Measurements from ENCODE around the gene HMGN3.

The HMGN3 gene

GRCh38 chr6:79250107-79250514 lies 15.6 kb upstream of the HMGN3 start:
- H3K9me3 ChIP-seq (ENCODE audit: insufficient read depth, low read length), result no peaks in the 10 kb centered on the region
- no peaks in the 10 kb centered on the region for H3K9me2 ChIP-seq (replicated peaks; ENCODE audit: insufficient read depth, low read length)
- no peak overlapping the region for H3K4me3 ChIP-seq (ENCODE audit: insufficient read depth, low read length, poor library complexity, severe bottlenecking)
- H3K4me2 ChIP-seq (ENCODE audit: low read depth, low read length, poor library complexity, severe bottlenecking), result no peak overlapping the region
- TF ChIP-seq, protein P1, sequence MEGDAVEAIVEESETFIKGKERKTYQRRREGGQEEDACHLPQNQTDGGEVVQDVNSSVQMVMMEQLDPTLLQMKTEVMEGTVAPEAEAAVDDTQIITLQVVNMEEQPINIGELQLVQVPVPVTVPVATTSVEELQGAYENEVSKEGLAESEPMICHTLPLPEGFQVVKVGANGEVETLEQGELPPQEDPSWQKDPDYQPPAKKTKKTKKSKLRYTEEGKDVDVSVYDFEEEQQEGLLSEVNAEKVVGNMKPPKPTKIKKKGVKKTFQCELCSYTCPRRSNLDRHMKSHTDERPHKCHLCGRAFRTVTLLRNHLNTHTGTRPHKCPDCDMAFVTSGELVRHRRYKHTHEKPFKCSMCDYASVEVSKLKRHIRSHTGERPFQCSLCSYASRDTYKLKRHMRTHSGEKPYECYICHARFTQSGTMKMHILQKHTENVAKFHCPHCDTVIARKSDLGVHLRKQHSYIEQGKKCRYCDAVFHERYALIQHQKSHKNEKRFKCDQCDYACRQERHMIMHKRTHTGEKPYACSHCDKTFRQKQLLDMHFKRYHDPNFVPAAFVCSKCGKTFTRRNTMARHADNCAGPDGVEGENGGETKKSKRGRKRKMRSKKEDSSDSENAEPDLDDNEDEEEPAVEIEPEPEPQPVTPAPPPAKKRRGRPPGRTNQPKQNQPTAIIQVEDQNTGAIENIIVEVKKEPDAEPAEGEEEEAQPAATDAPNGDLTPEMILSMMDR (IDR thresholded peaks at IDR 0.05; ENCODE audit: insufficient read depth, low read length, poor library complexity, severe bottlenecking), result no peak
- TF ChIP-seq EZH2phosphoT487 (conservative IDR thresholded peaks at IDR 0.05; ENCODE audit: low read length), result no peak
- H3K36me3 ChIP-seq (ENCODE audit: low read length), result no peaks in the 10 kb centered on the region
- no peaks in the 10 kb centered on the region for H3F3A ChIP-seq (ENCODE audit: insufficient read depth)
- H2AFZ ChIP-seq (ENCODE audit: low read depth, low read length, severe bottlenecking), result no peak overlapping the region
- no peaks in the 10 kb centered on the region for H3K79me2 ChIP-seq (ENCODE audit: insufficient read depth, low read length)
- H4K20me1 ChIP-seq (ENCODE audit: low read depth, low read length), result no peaks in the 10 kb centered on the region
- no peak overlapping the region for H3K9ac ChIP-seq (ENCODE audit: low read length)
- no peak overlapping the region for H3K27ac ChIP-seq (ENCODE audit: low read depth, low read length)
- no peaks in the 10 kb centered on the region for H3K27me3 ChIP-seq (ENCODE audit: low read length)

DNA sequence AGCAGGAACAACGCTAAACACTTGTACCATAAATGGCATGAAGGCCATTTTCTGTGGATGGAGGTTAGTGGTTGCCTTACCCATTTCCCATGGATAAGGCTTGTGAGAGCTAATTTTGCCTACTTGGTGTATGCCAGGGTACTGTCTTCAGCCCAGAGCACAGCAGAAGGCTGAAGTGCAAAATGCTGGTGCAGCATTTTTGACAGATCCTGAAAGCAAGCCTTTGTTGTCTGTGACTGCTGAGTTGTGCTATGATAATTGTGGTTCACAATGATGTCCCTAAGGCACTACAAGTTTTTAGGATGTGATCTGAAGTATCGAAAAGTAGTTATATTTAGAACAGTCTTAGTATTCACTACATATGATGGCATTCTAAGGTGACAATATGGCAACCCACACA lies 14.7 kb upstream of the HMGN3 start:
- H3K4me3 ChIP-seq (ENCODE audit: insufficient read depth, low read length, poor library complexity, severe bottlenecking), result no peak overlapping the region
- H3K9me2 ChIP-seq (replicated peaks; ENCODE audit: insufficient read depth, low read length), result no peaks in the 10 kb centered on the region
- no peaks in the 10 kb centered on the region for H3F3A ChIP-seq (ENCODE audit: insufficient read depth)
- no peaks in the 10 kb centered on the region for H3K36me3 ChIP-seq (ENCODE audit: low read length)
- H3K27me3 ChIP-seq (ENCODE audit: low read length), result no peaks in the 10 kb centered on the region
- H3K9ac ChIP-seq (ENCODE audit: low read length), result no peak overlapping the region
- TF ChIP-seq, protein P1 (IDR thresholded peaks at IDR 0.05; ENCODE audit: insufficient read depth, low read length, poor library complexity, severe bottlenecking), result no peak
- TF ChIP-seq EZH2phosphoT487 (conservative IDR thresholded peaks at IDR 0.05; ENCODE audit: low read length), result no peak
- H3K9me3 ChIP-seq (ENCODE audit: insufficient read depth, low read length), result no peaks in the 10 kb centered on the region
- no peak overlapping the region for H2AFZ ChIP-seq (ENCODE audit: low read depth, low read length, severe bottlenecking)
- no peaks in the 10 kb centered on the region for H4K20me1 ChIP-seq (ENCODE audit: low read depth, low read length)
- H3K79me2 ChIP-seq (ENCODE audit: insufficient read depth, low read length), result no peaks in the 10 kb centered on the region
- no peak overlapping the region for H3K27ac ChIP-seq (ENCODE audit: low read depth, low read length)
- H3K4me2 ChIP-seq (ENCODE audit: low read depth, low read length, poor library complexity, severe bottlenecking), result no peak overlapping the region

DNA sequence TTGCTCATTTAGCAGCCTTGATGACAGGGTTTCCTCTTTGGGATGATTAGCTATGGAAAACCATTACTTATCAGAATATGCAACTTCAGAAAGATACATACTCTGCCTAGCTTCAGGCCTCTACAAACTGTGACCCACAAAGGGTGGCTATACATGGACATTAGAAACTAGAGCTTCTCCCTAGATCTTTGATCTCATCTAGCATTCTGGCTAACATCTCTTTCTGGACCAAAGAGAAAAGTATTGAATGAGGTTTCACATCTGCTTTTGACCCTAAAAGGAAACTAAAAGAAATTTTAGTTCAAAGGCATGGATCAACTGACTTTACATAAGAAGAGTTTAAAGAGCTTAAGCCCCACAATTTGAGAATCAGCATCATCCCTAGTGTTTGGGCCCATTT lies 12.4 kb upstream of the HMGN3 start:
- TF ChIP-seq, protein P1 (IDR thresholded peaks at IDR 0.05; ENCODE audit: insufficient read depth, low read length, poor library complexity, severe bottlenecking), result no peak
- TF ChIP-seq EZH2phosphoT487 (conservative IDR thresholded peaks at IDR 0.05; ENCODE audit: low read length), result no peak
- no peak overlapping the region for H3K4me2 ChIP-seq (ENCODE audit: low read depth, low read length, poor library complexity, severe bottlenecking)
- H3K27me3 ChIP-seq (ENCODE audit: low read length), result no peaks in the 10 kb centered on the region
- no peaks in the 10 kb centered on the region for H4K20me1 ChIP-seq (ENCODE audit: low read depth, low read length)
- H2AFZ ChIP-seq (ENCODE audit: low read depth, low read length, severe bottlenecking), result no peak overlapping the region
- H3K27ac ChIP-seq (ENCODE audit: low read depth, low read length), result no peak overlapping the region
- no peaks in the 10 kb centered on the region for H3K36me3 ChIP-seq (ENCODE audit: low read length)
- H3K4me3 ChIP-seq (ENCODE audit: insufficient read depth, low read length, poor library complexity, severe bottlenecking), result no peak overlapping the region
- no peaks in the 10 kb centered on the region for H3K9me2 ChIP-seq (replicated peaks; ENCODE audit: insufficient read depth, low read length)
- H3K9ac ChIP-seq (ENCODE audit: low read length), result no peak overlapping the region
- no peaks in the 10 kb centered on the region for H3K79me2 ChIP-seq (ENCODE audit: insufficient read depth, low read length)
- no peaks in the 10 kb centered on the region for H3K9me3 ChIP-seq (ENCODE audit: insufficient read depth, low read length)
- H3F3A ChIP-seq (ENCODE audit: insufficient read depth), result no peaks in the 10 kb centered on the region
